Body of pancreas (tissue), 4 donors: ENCODE data around the gene CLSTN2.

Source experiments
- POLR2A ChIP-seq, 3 donors: fragments of 450-650 bp; IDR thresholded peaks; one replicate each; pipeline ENCODE4 v1.6.1; 2016; ENCODE audit warnings: antibody characterized with exemption in 3 of 3, mild to moderate bottlenecking in 2 of 3
- TF ChIP-seq, protein P1 (sequence below), 7 experiments: fragments of 450-650 bp in 4 of 7; fragments of 200-600 bp in 3 of 7; sonication (generic) in 3 of 7; IDR thresholded peaks; one replicate each; pipeline ENCODE4 v1.5.1; 2016 to 2019; ENCODE audit warnings: antibody characterized with exemption in 7 of 7

DNA sequence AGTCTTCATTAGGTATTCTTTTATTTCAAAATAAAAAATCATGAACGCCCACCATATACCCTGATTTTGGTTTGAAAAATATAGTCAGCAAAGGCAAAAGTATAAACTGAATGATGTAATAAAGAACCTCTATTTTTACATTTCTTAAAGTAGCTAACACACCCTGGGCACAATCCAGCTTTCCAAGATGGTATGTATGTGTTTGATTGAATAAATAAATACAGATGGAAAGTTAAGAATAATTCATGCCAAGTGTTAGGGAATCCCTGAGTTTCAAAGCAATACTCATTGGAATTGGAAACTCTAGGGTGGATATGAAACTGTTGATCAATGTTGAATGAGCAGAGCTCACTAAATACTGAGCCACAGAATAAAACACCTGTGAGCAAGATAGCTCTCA lies 679.0 kb downstream of the CLSTN2 start:
- TF ChIP-seq, protein P1, sequence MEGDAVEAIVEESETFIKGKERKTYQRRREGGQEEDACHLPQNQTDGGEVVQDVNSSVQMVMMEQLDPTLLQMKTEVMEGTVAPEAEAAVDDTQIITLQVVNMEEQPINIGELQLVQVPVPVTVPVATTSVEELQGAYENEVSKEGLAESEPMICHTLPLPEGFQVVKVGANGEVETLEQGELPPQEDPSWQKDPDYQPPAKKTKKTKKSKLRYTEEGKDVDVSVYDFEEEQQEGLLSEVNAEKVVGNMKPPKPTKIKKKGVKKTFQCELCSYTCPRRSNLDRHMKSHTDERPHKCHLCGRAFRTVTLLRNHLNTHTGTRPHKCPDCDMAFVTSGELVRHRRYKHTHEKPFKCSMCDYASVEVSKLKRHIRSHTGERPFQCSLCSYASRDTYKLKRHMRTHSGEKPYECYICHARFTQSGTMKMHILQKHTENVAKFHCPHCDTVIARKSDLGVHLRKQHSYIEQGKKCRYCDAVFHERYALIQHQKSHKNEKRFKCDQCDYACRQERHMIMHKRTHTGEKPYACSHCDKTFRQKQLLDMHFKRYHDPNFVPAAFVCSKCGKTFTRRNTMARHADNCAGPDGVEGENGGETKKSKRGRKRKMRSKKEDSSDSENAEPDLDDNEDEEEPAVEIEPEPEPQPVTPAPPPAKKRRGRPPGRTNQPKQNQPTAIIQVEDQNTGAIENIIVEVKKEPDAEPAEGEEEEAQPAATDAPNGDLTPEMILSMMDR (IDR thresholded peaks at IDR 0.05) = no peak
- no peak for TF ChIP-seq POLR2A (IDR thresholded peaks at IDR 0.05)
